Fibroblast of skin of scalp (primary cell): ENCODE measurements around the gene FRMD4A.
"Not testable (repeated sequence)": the region's sequence is repeated elsewhere in the genome, so short reads cannot be mapped to it uniquely, and the experiment has no call there.

Source experiments
- DNase-seq: peaks from one replicate; pipeline ENCODE4 v3.0.0-alpha.2; 2013

Gene FRMD4A

DNA sequence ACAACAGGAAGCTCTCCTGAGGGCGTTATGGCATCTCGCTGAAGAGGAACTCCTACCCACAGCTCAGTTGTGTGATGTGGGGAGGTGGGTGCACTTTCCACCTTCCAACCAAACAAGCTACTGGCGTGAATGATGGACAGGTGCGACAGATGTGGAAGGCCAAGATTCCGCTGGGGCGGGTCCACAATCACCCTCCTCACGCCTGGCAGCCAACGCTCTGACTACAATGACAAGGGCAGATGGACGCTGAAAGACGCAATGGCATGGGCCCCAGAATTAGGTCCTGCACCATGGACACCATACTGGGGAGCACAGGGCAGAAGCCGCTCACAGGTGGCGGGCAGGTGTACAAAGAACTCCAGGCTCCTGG, 461.4 kb downstream of the FRMD4A start:
- no peak for DNase-seq

DNA sequence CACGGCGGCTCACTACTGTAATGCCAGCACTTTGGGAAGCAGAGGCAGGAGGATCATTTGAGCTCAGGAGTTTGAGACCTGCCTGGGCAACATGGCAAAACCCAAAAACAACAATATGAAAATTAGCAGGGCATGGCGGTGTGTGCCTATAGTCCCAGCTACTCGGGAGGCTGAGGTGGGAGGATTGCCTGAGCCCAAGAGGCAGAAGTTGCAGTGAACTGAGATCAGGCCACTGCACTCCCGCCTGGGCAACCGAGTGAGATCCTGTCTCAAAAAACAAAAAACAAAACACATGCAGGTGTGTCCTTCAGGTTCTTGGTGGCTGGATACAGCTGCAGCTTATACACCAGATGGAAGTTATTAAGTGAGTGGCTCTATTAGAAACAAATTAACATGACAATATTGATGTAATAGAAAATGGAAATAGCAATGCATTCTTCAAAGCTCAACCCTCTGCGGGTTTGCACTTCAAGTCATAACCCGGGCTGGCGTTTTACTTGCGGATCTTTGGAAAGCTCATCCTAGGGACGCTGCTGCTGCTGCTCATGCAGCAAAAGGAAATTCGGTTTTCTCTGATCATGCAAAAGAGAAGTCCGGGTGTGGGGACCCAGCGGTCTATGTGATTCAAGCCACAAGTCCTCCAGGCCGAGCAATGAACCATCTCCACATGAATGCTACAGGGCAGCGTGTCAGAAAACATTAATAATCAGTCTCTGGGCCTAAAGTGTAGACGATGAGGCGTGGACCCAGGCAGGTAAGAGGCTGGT, 462.0 kb downstream of the FRMD4A start:
- no peak for DNase-seq

- no peak for DNase-seq
Observed at GRCh38 chr10:13867822-13868221, 462.9 kb downstream of the FRMD4A start.

- peak; percentile 66 for DNase-seq
Observed at GRCh38 chr10:13865758-13866491, 464.8 kb downstream of the FRMD4A start.

DNA sequence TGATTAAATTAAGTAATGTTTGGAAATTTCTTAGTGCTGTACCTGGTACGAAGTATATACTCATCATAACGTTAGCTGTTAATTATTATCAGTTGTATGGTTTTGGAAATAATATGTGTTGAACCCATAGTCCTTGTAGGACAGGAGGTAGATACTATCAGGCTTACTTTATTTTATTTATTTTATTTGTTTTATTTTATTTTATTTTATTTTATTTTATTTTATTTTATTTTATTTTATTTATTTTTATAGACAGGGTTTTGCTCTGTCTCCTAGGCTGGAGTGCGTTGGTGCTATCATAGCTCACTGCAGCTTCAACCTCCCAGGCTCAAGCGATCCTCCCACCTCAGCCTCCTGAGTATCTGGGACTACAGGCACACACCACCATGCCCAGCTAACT, 465.5 kb downstream of the FRMD4A start:
- DNase-seq = not testable (repeated sequence)

- DNase-seq = no peak
Observed at GRCh38 chr10:13862546-13863233, 468.0 kb downstream of the FRMD4A start.

- no peak for DNase-seq
Observed at GRCh38 chr10:13860886-13861285, 469.8 kb downstream of the FRMD4A start.

- DNase-seq = peak; percentile 46
Observed at GRCh38 chr10:13859979-13860654, 470.6 kb downstream of the FRMD4A start.

DNA sequence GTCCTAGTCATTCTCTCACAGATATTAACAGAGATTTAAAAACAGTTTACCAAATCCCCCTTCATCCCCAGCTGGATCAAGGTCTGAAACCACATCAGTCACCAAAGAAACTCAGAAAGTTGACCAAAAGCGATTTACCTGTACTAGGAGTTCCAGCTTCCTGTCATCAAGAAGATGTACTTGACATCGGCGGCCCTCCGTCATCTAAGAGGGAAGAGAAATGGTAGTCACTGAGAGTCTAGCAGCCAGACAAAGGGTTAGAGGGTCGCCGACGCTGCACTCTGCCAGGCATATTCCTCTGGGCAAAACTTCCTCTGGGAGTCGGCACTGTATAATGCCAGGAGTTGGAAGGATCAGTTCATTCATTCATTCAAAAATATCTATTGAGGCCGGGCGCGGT, 472.0 kb downstream of the FRMD4A start:
- no peak for DNase-seq

GRCh38 chr10:13857451-13857850, 473.3 kb downstream of the FRMD4A start:
- no peak for DNase-seq

DNA sequence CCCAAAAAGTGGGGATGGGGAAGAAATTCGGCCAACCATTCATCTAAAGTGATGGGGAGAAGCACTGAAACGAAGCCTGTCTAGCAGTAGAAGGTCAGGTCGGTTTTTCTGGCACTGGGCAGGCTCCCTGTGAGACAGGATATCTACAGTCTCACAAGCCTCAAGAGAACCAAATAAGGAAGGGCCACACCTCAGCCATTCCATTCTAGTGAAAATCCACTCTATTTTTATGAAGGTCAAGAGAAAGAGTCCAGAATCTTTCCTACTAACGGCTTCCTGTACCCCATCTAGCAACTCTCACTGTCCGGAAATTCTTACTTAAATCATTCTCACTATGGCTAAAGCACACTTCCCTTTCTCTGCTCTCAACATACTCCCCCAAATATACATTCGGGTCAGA, 476.9 kb downstream of the FRMD4A start:
- no peak for DNase-seq

GRCh38 chr10:13852872-13853271, 477.9 kb downstream of the FRMD4A start:
- DNase-seq = no peak

GRCh38 chr10:13851906-13852305, 478.8 kb downstream of the FRMD4A start:
- DNase-seq = no peak

DNA sequence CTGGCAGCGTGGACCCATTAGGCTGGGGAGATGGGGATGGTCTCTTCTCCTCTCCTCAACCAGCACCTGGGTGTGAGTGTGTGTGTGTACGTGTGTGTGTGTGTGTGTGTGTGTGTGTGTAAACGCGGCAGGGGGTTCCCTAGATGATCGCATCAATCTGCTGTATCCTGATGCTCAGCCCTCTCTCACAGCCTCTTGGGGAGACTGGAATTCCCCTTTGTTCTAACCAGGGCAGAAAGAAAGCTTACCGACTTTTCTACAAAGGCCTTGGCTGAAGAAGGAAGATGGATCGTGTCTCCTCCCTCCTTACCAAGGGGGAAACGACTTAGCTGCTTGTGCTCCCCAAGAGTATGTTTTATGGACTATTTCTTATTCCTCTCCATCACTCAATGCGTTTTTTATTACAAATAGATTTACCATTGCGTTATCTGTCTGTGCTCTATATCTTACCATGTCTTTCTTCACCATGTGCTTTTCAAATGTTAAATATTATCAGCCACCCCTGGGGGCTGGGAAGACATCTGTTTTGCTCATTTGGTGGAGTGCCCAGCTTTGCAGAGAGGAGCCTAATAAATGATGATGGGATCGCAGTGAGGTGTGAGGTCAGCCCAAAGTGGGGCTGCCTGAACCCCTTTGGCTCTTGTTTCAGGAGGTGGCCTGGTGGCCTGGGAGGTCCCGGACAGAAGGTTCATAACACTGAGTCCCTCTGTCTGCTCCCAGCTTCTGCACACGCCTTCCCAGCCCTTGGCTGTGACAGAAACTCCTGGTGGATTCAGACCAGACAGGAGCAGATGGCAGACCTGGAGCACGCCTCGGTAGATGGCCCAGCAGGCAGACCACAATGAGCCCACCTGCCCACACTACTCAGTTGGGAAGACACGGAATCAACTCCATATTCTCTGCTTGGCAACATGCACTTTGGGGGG, 481.9 kb downstream of the FRMD4A start:
- no peak for DNase-seq

GRCh38 chr10:13847201-13847631, 483.5 kb downstream of the FRMD4A start:
- DNase-seq = no peak

GRCh38 chr10:13845897-13846296, 484.8 kb downstream of the FRMD4A start:
- DNase-seq = no peak

DNA sequence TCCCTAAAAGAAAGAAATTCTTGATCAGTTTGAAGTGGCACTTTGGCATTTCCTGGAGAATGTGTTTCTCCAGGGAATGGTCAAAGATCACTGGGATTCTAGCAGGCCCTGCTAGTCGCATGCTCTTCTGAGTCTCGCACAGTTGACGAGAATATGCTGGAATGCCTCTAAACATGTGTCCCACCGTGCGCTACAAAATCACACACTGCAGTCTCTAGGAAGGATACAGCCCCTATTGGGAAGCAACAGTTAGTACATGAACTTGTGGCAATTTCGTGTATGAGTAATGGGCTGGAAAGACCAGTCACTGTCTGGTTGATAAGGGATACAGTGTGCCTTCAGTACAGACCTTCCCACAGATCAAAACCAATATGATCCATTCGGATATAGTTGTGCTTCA, 486.1 kb downstream of the FRMD4A start:
- DNase-seq = peak; percentile 75

DNA sequence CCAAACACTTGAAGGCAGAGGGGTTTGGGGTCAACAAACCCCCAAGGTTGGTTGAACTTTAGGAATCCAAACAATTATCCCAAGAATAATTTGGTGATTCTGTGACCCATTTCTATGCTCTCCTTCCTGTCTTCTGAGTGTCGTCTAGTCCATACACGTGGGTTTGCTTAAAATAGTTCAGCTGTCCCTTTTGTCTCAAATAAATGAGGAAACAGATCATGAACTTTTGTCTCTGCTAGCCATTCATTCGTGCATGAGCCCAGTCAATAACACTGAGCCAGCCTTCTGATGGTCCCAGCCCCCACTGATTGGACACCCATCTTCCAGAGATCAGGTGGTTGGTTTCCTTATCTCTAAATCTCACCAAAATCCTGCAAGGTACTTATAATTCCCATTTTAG, 488.6 kb downstream of the FRMD4A start:
- no peak for DNase-seq

DNA sequence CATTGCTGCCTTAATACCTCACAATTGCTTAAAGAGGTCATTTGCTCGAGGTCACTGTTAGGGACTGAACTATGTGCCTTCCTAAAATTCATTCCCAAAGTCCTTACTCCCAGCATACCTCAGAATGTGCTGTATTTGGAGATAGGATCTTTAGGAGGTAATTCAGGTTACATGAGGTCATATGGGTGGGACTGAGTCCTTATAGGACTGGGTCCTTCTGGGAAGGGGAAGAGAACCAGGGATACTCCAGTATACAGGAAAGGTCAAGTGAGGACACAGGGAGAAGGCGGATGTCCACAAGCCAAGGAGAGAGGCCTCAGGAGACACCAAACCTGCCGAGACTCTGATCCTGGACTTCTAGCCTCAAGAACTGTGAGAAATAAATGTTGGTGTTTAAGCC, 490.7 kb downstream of the FRMD4A start:
- no peak for DNase-seq

- DNase-seq = peak; percentile 86
Observed at GRCh38 chr10:13839430-13839990, 491.2 kb downstream of the FRMD4A start.

- DNase-seq = no peak
Observed at GRCh38 chr10:13839030-13839429, 491.7 kb downstream of the FRMD4A start.

DNA sequence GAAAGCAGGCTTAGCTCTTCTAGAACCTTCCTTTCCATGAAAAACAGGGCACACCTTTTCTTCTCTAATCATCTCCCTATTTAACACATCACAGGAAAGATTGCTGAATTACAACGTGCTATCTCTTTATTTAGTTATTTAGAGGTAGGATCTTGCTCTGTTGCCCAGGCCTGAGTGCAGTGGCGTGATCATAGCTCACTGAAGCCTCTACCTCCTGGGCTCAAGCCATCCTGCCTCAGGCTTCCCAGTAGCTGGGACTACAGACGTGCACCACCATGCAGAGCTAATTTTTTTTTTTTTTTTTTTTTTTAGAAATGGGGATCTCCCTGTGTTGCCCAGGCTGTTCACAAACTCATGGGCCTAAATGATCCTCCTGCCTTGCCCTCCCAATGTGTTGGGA, 492.8 kb downstream of the FRMD4A start:
- DNase-seq = no peak
